ENCODE results near the gene MRPL51.
"Not testable (repeated sequence)": the region's sequence is repeated elsewhere in the genome, so short reads cannot be mapped to it uniquely, and the experiment has no call there.

Gene MRPL51

GRCh38 chr12:6492838-6493496, at the start of gene MRPL51:
Gene MRPL51 (minus strand): TSS chr12:6493262. CDS start chr12:6493136, 126 bp downstream.
- in situ Hi-C loops (cut with MboI; ENCODE audit: low sequenced_read_pairs) = no loop called here

DNA sequence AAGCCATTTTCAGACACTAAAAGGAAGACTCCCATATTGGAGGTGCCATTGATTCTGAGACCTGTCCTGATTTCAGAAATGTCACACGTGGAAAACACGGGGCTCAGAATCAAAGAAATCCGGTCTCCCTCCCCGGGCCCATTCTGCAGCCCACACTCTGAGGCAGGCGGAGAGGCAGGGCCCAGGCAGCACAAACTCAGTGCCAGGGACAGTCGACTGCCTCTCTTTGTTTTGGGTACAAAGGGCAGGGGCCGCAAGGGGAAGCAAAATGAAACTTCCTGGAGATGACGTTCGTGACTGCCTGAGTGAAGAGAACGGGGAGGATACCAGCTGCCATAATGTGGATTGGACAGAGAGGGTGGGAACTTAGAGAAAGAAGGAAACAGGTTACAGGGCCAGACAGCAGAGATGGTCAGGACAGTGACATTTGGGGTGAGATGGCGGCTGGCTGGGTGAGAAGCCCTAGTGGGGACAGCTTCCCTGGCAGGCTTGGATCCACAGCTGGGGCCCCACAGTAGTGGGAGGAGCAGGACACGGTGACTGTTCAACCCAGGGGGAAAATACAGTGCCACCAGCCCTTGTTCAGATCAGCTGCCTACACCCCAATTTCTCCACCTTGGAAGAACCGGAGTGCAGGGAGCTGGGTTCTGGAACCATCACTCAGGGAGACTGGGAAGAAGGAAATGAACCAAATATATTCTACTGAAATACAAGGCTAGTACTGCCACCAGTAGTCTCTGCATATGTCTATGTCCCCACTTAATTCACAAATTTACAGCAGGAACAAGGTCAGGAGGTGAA, 49.3 kb upstream of the MRPL51 start:
- in situ Hi-C loops (cut with MboI; ENCODE audit: low sequenced_read_pairs) = no loop called here

DNA sequence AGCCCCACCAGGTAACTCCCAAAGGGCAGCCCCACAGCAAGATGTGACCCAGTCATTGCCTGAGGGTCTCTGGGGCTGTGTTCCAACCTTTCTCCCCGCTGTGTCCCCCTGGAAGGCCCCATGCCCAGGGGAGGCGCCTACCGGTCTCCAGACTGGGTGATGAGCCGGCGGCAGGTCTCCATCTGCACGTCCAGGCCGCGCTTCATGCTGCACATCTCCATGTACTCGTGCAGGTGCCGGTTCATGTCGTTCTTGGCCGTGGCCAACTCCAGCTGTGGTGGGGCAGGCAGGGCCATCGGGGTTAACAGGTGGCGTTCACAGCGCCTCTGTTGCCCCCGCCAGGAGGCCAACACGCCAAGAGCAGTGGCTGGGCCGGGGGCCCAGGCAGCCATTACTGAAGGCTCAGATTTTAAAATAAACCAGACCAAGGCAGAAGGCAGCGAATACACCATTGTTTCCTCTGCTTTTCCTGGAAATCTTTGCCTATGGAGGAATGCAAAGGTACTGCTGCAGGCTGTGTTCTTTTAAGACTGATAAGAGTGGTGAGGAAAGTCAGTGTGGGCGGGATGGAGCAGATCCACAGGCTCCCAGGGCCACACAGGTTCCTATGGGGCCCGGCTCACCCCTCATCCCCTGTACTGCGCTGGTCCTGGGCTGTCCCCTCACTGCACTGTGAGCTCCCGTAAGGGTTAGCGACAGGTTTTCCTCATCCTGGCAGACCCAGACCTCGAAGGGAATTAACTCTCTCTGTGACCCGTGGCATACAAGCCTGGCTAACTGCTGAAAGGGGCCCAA, 48.5 kb upstream of the MRPL51 start:
- in situ Hi-C loops (cut with MboI; ENCODE audit: low sequenced_read_pairs) = no loop called here

DNA sequence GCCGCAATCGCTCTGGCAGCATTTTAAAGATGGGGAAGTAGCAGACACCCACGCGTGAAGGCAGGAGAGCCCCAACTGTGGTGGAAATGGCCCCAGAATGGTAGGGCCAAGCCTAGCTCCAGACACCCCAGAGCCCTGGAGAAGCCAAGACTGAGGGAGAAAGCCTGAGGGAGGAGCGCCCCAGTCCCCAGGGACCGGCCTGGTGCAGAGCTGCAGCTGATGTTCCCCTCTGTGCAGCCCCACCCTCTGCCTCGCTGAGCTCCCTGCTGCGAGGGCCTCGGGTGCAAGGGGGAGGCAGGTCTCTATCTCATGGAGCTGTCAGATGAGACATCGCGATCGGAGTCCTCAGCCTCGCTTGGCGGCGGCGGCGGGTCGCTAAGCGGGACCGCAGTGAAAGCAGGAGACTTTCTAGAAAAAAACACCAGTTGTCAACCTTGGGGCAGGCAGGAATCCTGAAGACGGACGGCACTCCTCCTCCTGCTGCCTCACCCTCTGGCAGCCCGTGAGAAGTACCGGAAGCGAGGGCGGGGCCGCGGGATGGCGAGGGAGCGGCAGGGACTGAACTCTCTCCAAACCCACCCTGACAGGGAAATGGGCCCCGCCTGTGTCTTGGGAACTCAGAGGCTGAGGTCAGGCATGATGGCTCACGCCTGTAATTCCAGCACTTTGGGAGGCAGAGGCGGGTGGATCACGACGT, 47.3 kb upstream of the MRPL51 start:
- in situ Hi-C loops (cut with MboI; ENCODE audit: low sequenced_read_pairs) = no loop called here

- in situ Hi-C loops (cut with MboI; ENCODE audit: low sequenced_read_pairs) = no loop called here
Observed at GRCh38 chr12:6539707-6540134, 46.7 kb upstream of the MRPL51 start.

- in situ Hi-C loops (cut with MboI; ENCODE audit: low sequenced_read_pairs) = no loop called here
Observed at GRCh38 chr12:6539314-6539682, 46.2 kb upstream of the MRPL51 start.

DNA sequence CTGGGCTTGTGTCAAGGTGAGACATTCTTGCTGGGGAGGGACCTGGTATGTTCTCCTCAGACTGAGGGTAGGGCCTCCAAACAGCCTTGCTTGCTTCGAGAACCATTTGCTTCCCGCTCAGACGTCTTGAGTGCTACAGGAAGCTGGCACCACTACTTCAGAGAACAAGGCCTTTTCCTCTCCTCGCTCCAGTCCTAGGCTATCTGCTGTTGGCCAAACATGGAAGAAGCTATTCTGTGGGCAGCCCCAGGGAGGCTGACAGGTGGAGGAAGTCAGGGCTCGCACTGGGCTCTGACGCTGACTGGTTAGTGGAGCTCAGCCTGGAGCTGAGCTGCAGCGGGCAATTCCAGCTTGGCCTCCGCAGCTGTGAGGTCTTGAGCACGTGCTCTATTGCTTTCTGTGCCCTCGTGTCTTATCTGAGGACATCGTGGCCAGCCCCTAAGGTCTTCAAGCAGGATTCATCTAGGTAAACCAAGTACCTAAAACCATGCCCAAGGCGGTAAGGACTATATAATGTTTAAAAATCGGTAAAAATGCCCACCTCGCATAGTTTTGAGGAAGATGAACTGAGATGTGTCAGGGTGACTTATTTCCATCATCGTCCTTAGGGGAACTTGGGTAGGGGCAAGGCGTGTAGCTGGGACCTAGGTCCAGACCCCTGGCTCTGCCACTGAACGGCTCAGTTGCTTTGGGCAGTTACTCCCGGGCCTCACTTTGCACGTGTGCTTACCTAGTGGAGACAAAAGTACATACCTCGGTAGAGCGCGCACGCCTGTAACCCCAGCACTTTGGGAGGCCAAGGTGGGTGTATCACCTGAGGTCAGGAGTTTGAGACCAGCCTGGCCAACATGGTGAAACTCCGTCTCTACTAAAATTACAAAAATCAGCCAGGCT, 45.6 kb upstream of the MRPL51 start:
- in situ Hi-C loops (cut with MboI; ENCODE audit: low sequenced_read_pairs) = no loop called here

DNA sequence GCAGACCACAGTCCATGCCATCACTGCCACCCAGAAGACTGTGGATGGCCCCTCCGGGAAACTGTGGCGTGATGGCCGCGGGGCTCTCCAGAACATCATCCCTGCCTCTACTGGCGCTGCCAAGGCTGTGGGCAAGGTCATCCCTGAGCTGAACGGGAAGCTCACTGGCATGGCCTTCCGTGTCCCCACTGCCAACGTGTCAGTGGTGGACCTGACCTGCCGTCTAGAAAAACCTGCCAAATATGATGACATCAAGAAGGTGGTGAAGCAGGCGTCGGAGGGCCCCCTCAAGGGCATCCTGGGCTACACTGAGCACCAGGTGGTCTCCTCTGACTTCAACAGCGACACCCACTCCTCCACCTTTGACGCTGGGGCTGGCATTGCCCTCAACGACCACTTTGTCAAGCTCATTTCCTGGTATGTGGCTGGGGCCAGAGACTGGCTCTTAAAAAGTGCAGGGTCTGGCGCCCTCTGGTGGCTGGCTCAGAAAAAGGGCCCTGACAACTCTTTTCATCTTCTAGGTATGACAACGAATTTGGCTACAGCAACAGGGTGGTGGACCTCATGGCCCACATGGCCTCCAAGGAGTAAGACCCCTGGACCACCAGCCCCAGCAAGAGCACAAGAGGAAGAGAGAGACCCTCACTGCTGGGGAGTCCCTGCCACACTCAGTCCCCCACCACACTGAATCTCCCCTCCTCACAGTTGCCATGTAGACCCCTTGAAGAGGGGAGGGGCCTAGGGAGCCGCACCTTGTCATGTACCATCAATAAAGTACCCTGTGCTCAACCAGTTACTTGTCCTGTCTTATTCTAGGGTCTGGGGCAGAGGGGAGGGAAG, 44.7 kb upstream of the MRPL51 start:
- in situ Hi-C loops (cut with MboI; ENCODE audit: low sequenced_read_pairs) = not testable (repeated sequence)

- in situ Hi-C loops (cut with MboI; ENCODE audit: low sequenced_read_pairs) = no loop called here
Observed at GRCh38 chr12:6536894-6537579, 44.0 kb upstream of the MRPL51 start.

- in situ Hi-C loops (cut with MboI; ENCODE audit: low sequenced_read_pairs) = no loop called here
Observed at GRCh38 chr12:6535960-6536847, 43.1 kb upstream of the MRPL51 start.

GRCh38 chr12:6535697-6535946, 42.6 kb upstream of the MRPL51 start:
- in situ Hi-C loops (cut with MboI; ENCODE audit: low sequenced_read_pairs) = no loop called here

- in situ Hi-C loops (cut with MboI; ENCODE audit: low sequenced_read_pairs) = no loop called here
Observed at GRCh38 chr12:6534945-6535696, 42.1 kb upstream of the MRPL51 start.

DNA sequence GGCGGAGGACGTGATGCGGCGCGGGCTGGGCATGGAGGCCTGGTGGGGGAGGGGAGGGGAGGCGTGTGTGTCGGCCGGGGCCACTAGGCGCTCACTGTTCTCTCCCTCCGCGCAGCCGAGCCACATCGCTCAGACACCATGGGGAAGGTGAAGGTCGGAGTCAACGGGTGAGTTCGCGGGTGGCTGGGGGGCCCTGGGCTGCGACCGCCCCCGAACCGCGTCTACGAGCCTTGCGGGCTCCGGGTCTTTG, 41.6 kb upstream of the MRPL51 start:
- in situ Hi-C loops (cut with MboI; ENCODE audit: low sequenced_read_pairs) = no loop called here

DNA sequence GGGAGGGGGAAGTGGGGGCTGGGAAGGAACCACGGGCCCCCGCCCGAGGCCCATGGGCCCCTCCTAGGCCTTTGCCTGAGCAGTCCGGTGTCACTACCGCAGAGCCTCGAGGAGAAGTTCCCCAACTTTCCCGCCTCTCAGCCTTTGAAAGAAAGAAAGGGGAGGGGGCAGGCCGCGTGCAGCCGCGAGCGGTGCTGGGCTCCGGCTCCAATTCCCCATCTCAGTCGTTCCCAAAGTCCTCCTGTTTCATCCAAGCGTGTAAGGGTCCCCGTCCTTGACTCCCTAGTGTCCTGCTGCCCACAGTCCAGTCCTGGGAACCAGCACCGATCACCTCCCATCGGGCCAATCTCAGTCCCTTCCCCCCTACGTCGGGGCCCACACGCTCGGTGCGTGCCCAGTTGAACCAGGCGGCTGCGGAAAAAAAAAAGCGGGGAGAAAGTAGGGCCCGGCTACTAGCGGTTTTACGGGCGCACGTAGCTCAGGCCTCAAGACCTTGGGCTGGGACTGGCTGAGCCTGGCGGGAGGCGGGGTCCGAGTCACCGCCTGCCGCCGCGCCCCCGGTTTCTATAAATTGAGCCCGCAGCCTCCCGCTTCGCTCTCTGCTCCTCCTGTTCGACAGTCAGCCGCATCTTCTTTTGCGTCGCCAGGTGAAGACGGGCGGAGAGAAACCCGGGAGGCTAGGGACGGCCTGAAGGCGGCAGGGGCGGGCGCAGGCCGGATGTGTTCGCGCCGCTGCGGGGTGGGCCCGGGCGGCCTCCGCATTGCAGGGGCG, 41.0 kb upstream of the MRPL51 start, which contains the start of gene GAPDH:
Gene GAPDH (plus strand): TSS at position 595 of the 772 bp plus-strand sequence. CDS start 316 bp downstream, outside the sequence.
- in situ Hi-C loops (cut with MboI; ENCODE audit: low sequenced_read_pairs) = no loop called here

DNA sequence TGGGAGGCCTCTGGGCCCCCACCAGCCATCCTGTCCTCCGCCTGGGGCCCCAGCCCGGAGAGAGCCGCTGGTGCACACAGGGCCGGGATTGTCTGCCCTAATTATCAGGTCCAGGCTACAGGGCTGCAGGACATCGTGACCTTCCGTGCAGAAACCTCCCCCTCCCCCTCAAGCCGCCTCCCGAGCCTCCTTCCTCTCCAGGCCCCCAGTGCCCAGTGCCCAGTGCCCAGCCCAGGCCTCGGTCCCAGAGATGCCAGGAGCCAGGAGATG, 40.5 kb upstream of the MRPL51 start:
- in situ Hi-C loops (cut with MboI; ENCODE audit: low sequenced_read_pairs) = no loop called here

GRCh38 chr12:6532927-6533652, 40.0 kb upstream of the MRPL51 start:
- in situ Hi-C loops (cut with MboI; ENCODE audit: low sequenced_read_pairs) = no loop called here
